ENCODE results near the gene OR2W3.

DNA sequence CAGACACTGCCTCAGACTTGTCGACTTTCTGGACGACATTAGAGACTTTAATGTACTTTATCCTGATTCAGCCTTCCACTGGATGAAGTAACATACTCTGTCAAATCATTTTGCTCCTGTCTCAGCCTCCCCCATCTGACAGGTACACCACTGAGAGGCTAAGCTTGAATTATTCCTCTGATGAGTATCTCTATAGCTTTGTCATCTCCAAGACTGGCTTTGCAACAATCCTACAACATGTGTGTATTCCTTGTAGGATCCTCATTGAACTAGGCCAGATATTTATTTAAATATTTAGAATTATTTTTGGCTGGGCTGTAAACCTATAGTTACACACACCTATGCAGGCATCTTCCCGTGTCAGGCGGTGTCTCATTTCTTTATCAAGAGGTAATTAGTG lies 39.5 kb upstream of the OR2W3 start:
- TF ChIP-seq, protein P1, sequence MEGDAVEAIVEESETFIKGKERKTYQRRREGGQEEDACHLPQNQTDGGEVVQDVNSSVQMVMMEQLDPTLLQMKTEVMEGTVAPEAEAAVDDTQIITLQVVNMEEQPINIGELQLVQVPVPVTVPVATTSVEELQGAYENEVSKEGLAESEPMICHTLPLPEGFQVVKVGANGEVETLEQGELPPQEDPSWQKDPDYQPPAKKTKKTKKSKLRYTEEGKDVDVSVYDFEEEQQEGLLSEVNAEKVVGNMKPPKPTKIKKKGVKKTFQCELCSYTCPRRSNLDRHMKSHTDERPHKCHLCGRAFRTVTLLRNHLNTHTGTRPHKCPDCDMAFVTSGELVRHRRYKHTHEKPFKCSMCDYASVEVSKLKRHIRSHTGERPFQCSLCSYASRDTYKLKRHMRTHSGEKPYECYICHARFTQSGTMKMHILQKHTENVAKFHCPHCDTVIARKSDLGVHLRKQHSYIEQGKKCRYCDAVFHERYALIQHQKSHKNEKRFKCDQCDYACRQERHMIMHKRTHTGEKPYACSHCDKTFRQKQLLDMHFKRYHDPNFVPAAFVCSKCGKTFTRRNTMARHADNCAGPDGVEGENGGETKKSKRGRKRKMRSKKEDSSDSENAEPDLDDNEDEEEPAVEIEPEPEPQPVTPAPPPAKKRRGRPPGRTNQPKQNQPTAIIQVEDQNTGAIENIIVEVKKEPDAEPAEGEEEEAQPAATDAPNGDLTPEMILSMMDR (IDR thresholded peaks at IDR 0.05): no peak
- TF ChIP-seq EZH2 (IDR thresholded peaks at IDR 0.05): no peak
- TF ChIP-seq EZH2phosphoT487 (IDR thresholded peaks at IDR 0.05): no peak

Data from neural progenitor cell (in vitro differentiated cells).